DND-41 (cell line): Measurements from ENCODE around the gene RAD18.

Experiments used
- CTCF ChIP-seq: IDR thresholded peaks from 2 replicates; pipeline ENCODE4 v1.5.1; 2012; ENCODE audit warnings: borderline replicate concordance, low read length, moderate library complexity, mild to moderate bottlenecking; ENCODE audit not compliant: poor library complexity, severe bottlenecking; ENCODE audit errors: extremely low read depth
- EZH2 ChIP-seq: IDR thresholded peaks from 3 replicates; pipeline ENCODE4 v1.6.1; 2012; ENCODE audit warnings: borderline replicate concordance, low read depth, mild to moderate bottlenecking, moderate library complexity, low read length, inconsistent platforms; ENCODE audit not compliant: severe bottlenecking

GRCh38 chr3:9007213-9007612, 43.9 kb upstream of the RAD18 start:
- TF ChIP-seq EZH2 (no peak), CTCF (no peak)
